ENCODE results near the gene SYTL2.
"Not testable (repeated sequence)": the region's sequence is repeated elsewhere in the genome, so short reads cannot be mapped to it uniquely, and the experiment has no call there.

DNA sequence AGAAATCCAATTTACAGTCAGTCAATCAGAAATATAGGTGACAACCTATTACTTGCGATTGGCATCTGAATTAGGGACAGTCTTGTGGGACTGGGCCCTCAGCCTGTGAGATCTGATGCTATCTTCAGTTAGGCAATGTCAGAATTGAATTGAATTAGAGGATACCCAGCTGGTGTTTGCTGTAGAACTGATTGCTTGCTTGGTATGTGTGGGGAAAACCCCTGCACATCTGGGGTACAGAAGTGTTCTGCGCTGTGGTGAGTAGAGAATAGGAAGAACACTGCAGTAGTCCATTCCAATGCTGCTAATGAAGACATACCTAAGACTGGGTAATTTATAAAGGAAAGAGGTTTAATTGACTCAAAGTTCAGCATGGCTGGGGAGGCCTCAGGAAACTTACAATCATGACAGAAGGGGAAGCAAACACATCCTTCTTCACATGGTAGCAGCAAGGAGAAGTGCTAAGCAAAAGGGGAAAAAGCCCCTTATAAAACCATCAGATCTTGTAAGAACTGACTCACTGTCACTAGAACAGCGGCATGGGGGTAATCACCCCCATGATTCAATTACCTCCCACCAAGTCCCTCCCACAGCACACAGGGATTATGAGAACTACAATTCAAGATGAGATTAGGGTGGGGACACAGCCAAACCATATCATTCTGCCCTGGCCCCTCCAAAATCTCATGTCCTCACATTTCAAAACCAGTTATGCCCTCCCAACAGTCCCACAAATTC is 30.0 kb downstream of the SYTL2 start:
- TF ChIP-seq ZBTB33 (IDR thresholded peaks at IDR 0.05; ENCODE audit: borderline replicate concordance, low read depth); NRF1 (IDR thresholded peaks at IDR 0.05; ENCODE audit: low read depth, low read length); CTCF (IDR thresholded peaks at IDR 0.05); REST (IDR thresholded peaks at IDR 0.05; ENCODE audit: low read depth, low read length); MEF2A (IDR thresholded peaks at IDR 0.05; ENCODE audit: borderline replicate concordance, low read depth); YY1 (IDR thresholded peaks at IDR 0.05; ENCODE audit: low read depth); NFIC (IDR thresholded peaks at IDR 0.05; ENCODE audit: borderline replicate concordance); EZH2phosphoT487 (IDR thresholded peaks at IDR 0.05; ENCODE audit: borderline replicate concordance, low read depth); CHD2 (IDR thresholded peaks at IDR 0.05; ENCODE audit: low read length, partially characterized antibody); RAD21 (IDR thresholded peaks at IDR 0.05; ENCODE audit: low read length): not testable (repeated sequence)

All from SK-N-SH (cell line).